Measurements from ENCODE around the gene CORO6. TPM values are rescaled to one million over a fixed set of nuclear protein-coding genes. Genes with fewer than 3 reads are reported as not detected.

The CORO6 gene
- total RNA-seq, 2 experiments from 2014 or later, result 2.8 to 3.3 TPM

DNA sequence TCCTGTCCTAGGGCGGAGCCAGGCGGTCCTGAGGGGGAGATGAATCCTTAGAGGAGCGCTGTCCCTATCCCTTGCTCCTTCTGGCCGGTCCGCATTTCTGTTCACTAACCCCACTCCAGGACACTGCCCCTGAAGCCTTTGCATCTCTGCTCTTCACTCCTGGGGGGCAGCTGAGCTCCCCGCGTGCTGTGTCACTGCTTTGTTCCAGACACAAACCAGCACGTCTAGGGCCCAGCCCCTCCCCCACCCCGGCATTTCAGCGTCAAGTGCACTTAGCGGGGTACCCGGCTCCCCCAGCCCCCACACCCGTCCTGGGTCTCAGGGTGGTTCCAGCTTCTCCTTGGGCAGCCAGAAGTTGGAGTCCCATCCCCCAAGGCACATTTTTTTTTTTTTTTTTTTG, 8.9 kb downstream of the CORO6 start:
- Mint-ChIP-seq H3K4me3 (peak overlapping the region; percentile 58), H3K27me3 (no peaks in the 10 kb centered on the region), H3K27ac (no peak overlapping the region), H3K9me3 (no peaks in the 10 kb centered on the region), H3K36me3 (ENCODE audit: low read depth) (no peaks in the 10 kb centered on the region), H3K4me1 (ENCODE audit: low read depth) (peaks cover 40% of the 10 kb centered on the region)
- Histone ChIP-seq H3K4me1 (ENCODE audit: insufficient read depth, low read length) (peaks cover 62% of the 10 kb centered on the region), H3K27ac (ENCODE audit: low read depth in 1 of 2, low read length in 2 of 2) (no peak overlapping the region), H3K36me3 (ENCODE audit: insufficient read depth, low read length) (no peaks in the 10 kb centered on the region), H3K9me3 (ENCODE audit: control insufficient read depth in 1 of 2, insufficient read depth in 1 of 2, low read length in 2 of 2) (no peaks in the 10 kb centered on the region), H3K4me3 (ENCODE audit: low read length) (peak overlapping the region; percentile 31), H3K27me3 (ENCODE audit: control insufficient read depth in 1 of 2, insufficient read depth in 2 of 2, low read length in 2 of 2) (no peaks in the 10 kb centered on the region)
- DNase-seq (peak in 2 of 14 experiments; percentile 21 to 54), ATAC-seq (ENCODE audit: poor library complexity) (no peak)
- ChIA-PET POLR2A (interaction anchor here (0.6 to 2.0 kb wide), 6 partner anchors 12 to 46 kb away, joined by 3 to 9 read pairs (median 5); partner anchors contain the start of genes ABHD15, ANKRD13B, GIT1 and TP53I13), CTCF (interaction anchor here (0.5 to 6.5 kb wide), 11 partner anchors 10 to 167 kb away, joined by 3 to 96 read pairs (median 5); partner anchors contain the start of genes ANKRD13B and CORO6)
- intact Hi-C loops (cut with DNase I, micrococcal nuclease), result loop anchor here (1.0 to 10.0 kb wide), 4 partner anchors 34 to 321 kb away; partner anchors contain the start of genes ABHD15 (in 2 of the 2), TP53I13 (in 2 of the 2) and SSH2 (in 1 of the 2)
- TF ChIP-seq, protein P1, sequence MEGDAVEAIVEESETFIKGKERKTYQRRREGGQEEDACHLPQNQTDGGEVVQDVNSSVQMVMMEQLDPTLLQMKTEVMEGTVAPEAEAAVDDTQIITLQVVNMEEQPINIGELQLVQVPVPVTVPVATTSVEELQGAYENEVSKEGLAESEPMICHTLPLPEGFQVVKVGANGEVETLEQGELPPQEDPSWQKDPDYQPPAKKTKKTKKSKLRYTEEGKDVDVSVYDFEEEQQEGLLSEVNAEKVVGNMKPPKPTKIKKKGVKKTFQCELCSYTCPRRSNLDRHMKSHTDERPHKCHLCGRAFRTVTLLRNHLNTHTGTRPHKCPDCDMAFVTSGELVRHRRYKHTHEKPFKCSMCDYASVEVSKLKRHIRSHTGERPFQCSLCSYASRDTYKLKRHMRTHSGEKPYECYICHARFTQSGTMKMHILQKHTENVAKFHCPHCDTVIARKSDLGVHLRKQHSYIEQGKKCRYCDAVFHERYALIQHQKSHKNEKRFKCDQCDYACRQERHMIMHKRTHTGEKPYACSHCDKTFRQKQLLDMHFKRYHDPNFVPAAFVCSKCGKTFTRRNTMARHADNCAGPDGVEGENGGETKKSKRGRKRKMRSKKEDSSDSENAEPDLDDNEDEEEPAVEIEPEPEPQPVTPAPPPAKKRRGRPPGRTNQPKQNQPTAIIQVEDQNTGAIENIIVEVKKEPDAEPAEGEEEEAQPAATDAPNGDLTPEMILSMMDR (IDR thresholded peaks at IDR 0.05), result no peak

DNA sequence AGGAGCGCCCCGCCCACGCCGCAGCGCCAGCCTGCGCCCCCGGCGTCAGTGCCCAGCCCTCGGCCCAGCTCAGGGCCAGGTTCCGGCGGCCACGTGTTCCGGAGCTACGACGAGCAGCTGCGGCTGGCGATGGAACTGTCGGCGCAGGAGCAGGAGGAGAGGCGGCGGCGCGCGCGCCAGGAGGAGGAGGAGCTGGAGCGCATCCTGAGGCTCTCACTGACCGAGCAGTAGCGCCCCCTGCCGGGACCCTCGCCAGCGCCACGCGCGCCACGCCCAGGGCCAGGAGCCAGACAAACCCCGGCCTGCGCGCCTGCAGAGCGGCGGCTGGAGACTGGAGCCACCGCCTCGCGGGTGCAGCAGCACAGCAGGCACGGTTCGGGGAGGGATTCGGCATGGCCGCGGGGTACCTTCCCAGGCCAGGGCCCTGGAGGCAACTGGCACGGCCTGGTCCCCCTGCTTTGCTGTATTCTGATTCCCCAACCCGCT, 9.3 kb downstream of the CORO6 start:
- H3K36me3 ChIP-seq (ENCODE audit: insufficient read depth, low read length), result no peaks in the 10 kb centered on the region
- Mint-ChIP-seq H3K4me3 (peak overlapping the region; percentile 11), H3K27me3 (no peaks in the 10 kb centered on the region), H3K4me1 (ENCODE audit: low read depth) (peaks cover 40% of the 10 kb centered on the region), H3K36me3 (ENCODE audit: low read depth) (no peaks in the 10 kb centered on the region), H3K9me3 (no peaks in the 10 kb centered on the region), H3K27ac (no peak overlapping the region)
- TF ChIP-seq, protein P1 (IDR thresholded peaks at IDR 0.05), result peak; percentile 87
- peaks cover 57% of the 10 kb centered on the region for H3K4me1 ChIP-seq (ENCODE audit: insufficient read depth, low read length)
- peak overlapping the region; percentile 31 for H3K4me3 ChIP-seq (ENCODE audit: low read length)
- intact Hi-C loops (cut with DNase I, micrococcal nuclease), result loop anchor here (1.0 to 10.0 kb wide), 4 partner anchors 33 to 321 kb away; partner anchors contain the start of genes ABHD15 (in 2 of the 2), TP53I13 (in 2 of the 2) and SSH2 (in 1 of the 2)
- ATAC-seq (ENCODE audit: poor library complexity) (peak; percentile 33), DNase-seq (peak; percentile 87 to 98 (median 93))
- H3K9me3 ChIP-seq (ENCODE audit: control insufficient read depth in 1 of 2, insufficient read depth in 1 of 2, low read length in 2 of 2), result no peaks in the 10 kb centered on the region
- H3K27me3 ChIP-seq (ENCODE audit: control insufficient read depth in 1 of 2, insufficient read depth in 2 of 2, low read length in 2 of 2), result no peaks in the 10 kb centered on the region
- no peak overlapping the region for H3K27ac ChIP-seq (ENCODE audit: low read depth in 1 of 2, low read length in 2 of 2)
- ChIA-PET POLR2A (interaction anchor here (0.6 to 2.0 kb wide), 7 partner anchors 12 to 46 kb away, joined by 3 to 9 read pairs (median 4); partner anchors contain the start of genes ABHD15, ANKRD13B, GIT1 and TP53I13), CTCF (interaction anchor here (0.5 to 6.5 kb wide), 16 partner anchors 11 to 168 kb away, joined by 3 to 96 read pairs (median 4); partner anchors contain the start of genes ABHD15, ANKRD13B and CORO6)

DNA sequence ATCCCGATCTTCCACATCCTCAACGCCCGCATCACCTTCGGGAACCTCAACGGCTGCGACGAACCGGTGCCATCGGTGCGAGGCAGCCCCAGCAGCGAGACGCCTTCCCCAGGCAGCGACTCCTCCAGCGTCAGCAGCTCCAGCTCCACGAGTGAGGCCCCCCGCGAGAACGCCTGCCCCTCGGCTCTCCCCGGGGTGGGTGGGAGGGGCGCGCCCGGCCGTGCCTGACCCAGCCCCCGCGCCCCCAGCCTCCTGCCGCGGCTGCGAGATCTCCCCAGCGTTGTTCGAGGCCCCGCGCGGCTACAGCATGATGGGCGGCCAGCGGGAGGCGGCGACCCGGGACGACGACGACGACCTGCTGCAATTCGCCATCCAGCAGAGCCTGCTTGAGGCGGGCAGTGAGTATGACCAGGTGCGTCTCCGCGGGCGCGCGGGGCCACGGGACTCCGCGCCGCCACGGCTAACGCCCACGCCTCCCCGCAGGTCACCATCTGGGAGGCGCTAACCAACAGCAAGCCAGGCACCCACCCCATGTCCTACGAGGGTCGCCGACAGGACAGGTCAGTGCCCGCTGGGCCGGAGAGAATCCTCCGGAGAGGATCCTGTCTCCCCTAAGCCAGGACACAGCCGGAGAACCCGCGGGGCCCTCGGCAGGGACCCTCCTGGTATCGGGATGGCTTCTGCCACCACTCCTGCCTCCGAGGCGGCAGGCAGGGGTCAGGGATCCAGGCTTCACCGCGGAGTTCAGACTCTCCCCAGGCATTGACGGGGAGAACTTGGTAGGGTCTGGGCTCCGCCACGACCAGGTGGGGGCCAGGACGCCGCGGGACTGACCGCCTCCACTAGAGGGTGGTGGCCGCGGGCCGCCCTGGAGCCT, 10.1 kb downstream of the CORO6 start:
- Histone ChIP-seq H3K36me3 (ENCODE audit: insufficient read depth, low read length) (no peaks in the 10 kb centered on the region), H3K9me3 (ENCODE audit: control insufficient read depth in 1 of 2, insufficient read depth in 1 of 2, low read length in 2 of 2) (no peaks in the 10 kb centered on the region), H3K4me1 (ENCODE audit: insufficient read depth, low read length) (peaks cover 49% of the 10 kb centered on the region), H3K4me3 (ENCODE audit: low read length) (peak overlapping the region; percentile 26), H3K27ac (ENCODE audit: low read depth in 1 of 2, low read length in 2 of 2) (no peak overlapping the region), H3K27me3 (ENCODE audit: control insufficient read depth in 1 of 2, insufficient read depth in 2 of 2, low read length in 2 of 2) (no peaks in the 10 kb centered on the region)
- intact Hi-C loops (cut with DNase I, micrococcal nuclease), result loop anchor here (1.0 to 10.0 kb wide), 4 partner anchors 32 to 322 kb away; partner anchors contain the start of genes ABHD15 (in 2 of the 2), TP53I13 (in 2 of the 2) and SSH2 (in 1 of the 2)
- H3K27me3 Mint-ChIP-seq, result no peaks in the 10 kb centered on the region
- H3K4me1 Mint-ChIP-seq (ENCODE audit: low read depth), result peaks cover 40% of the 10 kb centered on the region
- no peak overlapping the region for H3K27ac Mint-ChIP-seq
- ChIA-PET CTCF (interaction anchor here (0.5 to 6.5 kb wide), 16 partner anchors 11 to 169 kb away, joined by 3 to 96 read pairs (median 4); partner anchors contain the start of genes ABHD15, ANKRD13B and CORO6), POLR2A (interaction anchor here (0.6 to 2.0 kb wide), 5 partner anchors 19 to 45 kb away, joined by 3 to 9 read pairs (median 6); partner anchors contain the start of genes ABHD15, GIT1 and TP53I13)
- TF ChIP-seq, protein P1 (IDR thresholded peaks at IDR 0.05), result no peak
- H3K4me3 Mint-ChIP-seq, result peak overlapping the region; percentile 42
- no peaks in the 10 kb centered on the region for H3K9me3 Mint-ChIP-seq
- no peaks in the 10 kb centered on the region for H3K36me3 Mint-ChIP-seq (ENCODE audit: low read depth)
- no peak for ATAC-seq (ENCODE audit: poor library complexity)
- DNase-seq, result peak in 1 of 14 experiments; percentile 45
